ENCODE results near the gene ARID3B.

The ARID3B gene

DNA sequence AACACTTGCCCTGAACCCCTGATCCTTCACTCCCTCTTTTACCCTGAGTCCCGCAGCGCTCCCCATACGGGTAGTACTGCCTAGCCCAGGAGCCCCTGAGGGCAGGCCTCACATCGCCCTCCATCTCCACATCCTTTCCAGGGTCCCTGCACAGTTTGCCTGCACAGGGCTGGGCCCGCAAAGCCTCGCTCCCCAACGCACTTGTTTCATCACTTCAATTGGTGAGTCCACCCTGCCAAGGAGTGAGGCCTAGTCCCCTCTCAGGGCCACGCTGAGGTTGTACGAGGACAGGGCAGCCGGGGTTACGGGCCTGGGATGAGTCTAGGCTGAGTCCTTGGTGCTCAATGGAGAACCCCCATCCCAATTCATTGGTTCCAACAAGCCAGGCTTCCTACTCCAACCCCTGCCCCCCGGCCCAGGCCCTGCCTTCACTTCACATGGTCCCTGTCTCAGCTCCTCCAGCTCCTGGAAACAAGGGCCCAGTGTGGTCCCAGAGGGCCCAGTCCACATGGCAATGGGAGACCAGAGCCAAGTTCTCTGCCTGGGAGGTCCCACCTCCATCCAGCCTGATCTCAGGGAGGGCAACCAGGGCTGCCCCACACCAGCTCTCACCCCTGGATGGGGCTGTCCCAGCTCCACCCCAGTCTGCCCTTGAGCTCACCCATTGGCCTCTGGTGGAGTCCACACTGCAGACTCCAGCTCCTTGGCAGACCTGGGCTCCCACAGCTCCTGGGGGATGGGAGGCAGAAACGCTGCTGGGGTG, 62.2 kb downstream of the ARID3B start:
- in situ Hi-C loops (cut with MboI; ENCODE audit: low sequenced_read_pairs): no loop called here

DNA sequence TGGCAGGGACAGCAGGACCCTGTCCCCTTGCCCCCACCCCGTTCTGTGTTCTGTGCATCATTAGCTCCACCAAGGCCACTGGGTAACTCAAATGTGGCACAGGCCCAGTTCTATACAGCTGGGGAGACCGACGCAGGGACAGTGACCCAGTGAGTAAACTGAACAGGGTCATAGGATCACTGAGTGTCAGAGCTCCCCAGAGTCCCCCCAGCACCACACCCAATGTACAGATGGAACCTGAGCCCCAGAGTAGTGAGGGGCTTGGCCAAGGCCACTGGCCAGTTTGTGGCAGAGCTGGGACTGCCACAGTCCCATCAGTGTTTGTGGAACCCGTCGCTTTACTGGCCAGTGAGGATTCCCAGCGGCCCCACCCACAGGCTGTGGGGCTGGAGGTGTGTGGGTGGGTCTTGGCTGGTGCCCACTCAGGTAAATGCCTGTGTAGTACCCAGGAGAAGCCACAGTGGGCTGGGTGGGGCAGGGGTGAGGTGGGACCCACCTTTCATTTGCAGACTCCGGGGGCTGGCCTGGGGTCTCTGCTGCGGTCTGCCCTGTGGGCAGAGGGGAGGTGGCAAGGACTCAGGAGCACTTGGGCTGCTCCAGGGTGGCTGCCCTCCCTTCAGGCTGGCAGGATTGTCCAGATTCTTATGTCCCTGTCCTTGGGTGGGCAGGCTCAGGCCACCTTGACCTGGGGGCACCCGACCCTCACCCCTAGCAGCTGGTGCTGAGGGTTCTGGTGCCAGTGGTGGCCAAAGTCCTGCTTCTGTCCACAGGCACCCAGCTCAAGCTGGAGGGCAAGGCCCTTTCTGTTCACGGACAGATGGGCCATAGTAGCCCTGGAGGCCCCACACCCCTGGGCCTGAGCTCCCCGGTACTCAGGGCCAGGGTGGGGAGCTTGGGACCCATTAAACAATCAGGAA, 63.0 kb downstream of the ARID3B start:
- in situ Hi-C loops (cut with MboI; ENCODE audit: low sequenced_read_pairs): no loop called here

DNA sequence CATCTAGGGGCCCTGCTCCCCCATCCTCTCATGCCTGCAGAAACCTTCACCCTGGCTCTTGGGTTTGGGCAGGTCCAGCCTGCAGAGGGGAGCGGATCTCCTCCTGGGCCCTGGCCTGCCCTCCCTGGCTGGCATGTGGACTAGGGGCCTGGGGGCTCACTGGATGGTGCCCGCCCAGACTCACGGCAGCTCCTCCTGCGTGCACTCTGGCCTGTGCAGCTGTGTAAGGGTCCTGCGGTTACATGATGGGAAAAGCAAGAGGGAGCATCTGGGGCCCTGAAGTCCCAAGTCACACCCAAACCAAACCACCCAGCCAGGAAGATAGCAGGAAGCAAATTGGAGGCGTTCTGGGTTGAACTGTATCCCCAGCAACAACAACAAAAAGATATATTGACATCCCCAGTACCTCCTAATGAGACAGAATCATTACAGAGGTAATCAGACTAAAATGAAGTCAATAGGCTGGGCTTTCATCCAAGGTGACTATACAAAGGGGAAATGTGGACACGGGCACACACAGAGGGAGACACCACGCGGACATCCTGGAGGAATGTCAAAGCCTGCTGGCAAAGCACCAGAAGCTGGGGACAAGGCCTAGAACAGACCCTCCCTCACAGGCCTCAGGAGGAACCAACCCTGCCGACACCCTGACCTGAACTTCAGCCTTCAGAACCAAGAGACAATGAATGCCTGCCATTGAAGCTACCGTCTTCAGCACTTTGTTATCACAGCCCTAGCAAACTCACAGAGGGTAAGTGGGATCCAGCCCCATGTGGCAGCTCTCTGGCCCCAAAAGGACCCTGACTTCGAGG, 64.2 kb downstream of the ARID3B start:
- in situ Hi-C loops (cut with MboI; ENCODE audit: low sequenced_read_pairs): no loop called here

DNA sequence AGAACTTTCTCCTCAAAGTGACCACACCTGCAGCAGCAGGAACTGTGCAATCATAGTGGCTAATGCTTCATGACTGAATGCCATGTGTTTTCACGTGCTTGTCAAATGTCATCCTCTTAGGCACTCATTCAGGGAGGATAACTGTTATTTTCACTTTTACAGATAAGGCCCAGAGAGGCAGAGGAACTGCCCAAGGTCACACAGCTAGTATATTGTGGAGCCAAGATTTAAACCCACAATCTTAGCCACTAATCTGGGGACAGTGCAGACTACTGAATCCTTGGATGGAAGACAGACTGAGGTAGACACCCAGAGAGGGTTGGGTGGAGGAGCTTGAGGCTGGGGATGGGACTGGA, 64.8 kb downstream of the ARID3B start:
- in situ Hi-C loops (cut with MboI; ENCODE audit: low sequenced_read_pairs): no loop called here

DNA sequence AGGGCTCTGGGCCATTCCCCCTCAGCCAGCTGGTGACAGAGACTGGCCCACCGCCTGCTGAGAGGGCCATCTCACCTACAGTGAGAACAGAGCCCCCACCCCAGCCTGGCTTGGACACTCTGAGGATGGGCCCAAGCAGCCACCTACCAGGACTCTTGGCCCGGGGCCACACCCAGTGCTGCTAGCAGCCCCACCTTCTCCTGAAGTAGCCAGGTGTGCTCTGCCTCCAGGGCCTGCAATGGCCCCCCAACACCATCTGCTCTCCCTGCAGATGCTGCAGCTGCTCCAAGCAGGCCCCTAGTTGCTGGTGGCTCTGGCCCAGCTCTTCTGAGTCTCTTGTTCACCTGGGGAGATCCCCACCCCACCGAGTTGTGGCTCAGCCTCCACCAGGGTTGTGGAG, 67.8 kb downstream of the ARID3B start:
- in situ Hi-C loops (cut with MboI; ENCODE audit: low sequenced_read_pairs): no loop called here

DNA sequence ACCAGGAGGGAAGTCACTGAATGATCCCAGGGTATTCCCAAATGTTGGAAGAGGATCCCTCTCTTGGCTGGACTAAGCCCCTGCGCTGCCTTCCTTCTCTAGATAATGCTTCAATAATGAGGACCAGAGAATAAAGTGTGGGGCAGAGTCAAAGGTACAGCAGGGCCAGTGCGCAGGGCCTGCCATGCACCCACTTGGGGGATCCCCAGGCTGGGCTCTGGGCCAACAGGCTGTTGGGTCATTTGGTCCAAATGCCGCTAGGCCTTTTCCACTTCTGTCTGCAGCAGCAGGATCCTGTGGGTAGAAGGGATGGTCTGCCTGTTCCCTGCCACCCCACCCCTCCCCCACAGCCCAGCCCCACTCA, 68.9 kb downstream of the ARID3B start:
- in situ Hi-C loops (cut with MboI; ENCODE audit: low sequenced_read_pairs): no loop called here

DNA sequence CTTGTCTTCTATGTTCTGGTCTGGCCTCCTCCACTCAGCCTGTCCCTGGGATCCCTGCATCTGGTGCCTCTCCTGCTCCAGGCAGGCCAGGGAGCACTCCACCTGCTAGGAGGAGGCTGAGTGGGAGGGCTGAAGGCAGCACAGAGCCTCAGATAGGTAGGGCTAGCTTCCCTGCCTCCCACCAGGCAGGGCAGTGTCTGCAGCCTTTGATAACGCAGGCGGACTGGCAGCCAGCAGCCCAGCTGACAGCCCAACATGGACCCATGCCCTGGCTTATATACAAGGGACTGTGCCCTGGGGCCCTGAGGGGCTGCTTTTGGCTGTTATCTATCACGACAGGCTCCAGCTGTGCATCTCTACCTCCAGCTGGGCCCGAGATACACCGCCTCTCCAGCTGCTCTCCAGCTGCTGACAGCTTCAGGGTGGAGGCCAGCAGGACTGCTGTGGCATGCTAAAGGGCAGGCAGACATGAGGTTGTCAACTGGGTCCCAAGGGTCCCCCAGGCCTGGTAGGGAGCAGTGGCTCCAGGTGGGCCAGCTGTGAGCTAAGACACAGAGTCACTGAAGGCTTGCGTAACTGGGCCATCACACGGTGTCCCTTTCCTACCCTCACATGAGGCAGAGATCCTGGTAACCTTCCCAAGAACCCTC, 69.4 kb downstream of the ARID3B start:
- in situ Hi-C loops (cut with MboI; ENCODE audit: low sequenced_read_pairs): no loop called here

DNA sequence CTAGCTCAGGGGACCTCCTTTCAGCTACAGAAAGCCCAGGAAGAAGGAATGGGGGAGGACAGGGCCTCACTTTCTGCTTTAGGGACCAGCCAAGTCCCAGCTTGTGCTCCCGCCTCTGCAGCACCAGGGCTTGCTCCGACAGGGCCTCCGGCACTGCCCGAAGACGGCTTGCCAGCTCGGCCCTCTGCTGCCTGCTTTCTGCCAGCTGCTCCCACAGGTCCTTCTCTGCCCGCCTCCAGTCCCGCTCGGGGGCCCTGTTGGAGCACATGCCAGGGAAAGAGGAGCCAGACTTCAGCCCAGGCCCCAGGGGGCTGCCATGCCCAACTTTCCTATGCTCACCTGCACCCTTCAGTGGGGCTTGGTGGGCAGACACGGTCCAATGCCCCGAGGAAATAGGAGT, 70.3 kb downstream of the ARID3B start:
- in situ Hi-C loops (cut with MboI; ENCODE audit: low sequenced_read_pairs): no loop called here

DNA sequence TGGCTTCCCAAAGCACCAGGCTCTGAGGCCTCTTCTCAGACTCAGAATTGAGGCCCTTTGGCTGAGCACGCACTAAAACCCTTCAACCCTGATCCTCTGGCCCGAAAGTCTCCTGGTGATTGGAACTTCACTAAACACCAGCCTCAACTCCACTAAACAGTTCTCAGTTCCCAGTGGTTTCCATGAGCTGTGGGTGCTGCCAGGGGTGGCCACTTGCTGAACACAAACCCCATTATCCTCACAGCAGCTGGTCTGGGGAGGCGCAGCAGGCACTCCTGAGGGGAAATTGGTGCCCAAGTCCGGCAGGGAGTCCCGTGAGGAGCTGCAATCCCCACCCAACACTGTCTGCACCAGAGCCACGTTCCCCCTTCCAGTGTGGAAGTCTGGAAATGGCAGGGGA, 70.8 kb downstream of the ARID3B start:
- in situ Hi-C loops (cut with MboI; ENCODE audit: low sequenced_read_pairs): no loop called here

DNA sequence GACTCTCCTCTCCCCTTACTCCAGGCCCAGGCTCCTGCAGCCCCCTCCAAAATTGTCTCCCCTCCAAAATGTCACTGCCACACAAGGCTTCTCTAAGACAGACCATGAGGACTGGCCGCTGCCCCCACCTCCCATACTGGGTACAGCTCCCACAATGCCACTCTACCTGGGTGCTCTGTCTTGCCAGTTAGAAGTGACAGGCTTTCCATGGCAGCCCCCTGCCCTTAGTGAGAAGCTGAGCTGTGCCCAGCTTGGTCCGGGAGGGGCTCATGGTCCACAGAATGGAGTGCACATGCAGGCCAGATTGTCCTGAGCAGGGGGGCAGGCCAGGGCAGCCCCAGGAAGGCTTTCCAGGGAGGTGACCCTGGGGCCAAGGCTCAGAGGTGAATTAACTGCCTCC, 71.7 kb downstream of the ARID3B start:
- in situ Hi-C loops (cut with MboI; ENCODE audit: low sequenced_read_pairs): no loop called here

DNA sequence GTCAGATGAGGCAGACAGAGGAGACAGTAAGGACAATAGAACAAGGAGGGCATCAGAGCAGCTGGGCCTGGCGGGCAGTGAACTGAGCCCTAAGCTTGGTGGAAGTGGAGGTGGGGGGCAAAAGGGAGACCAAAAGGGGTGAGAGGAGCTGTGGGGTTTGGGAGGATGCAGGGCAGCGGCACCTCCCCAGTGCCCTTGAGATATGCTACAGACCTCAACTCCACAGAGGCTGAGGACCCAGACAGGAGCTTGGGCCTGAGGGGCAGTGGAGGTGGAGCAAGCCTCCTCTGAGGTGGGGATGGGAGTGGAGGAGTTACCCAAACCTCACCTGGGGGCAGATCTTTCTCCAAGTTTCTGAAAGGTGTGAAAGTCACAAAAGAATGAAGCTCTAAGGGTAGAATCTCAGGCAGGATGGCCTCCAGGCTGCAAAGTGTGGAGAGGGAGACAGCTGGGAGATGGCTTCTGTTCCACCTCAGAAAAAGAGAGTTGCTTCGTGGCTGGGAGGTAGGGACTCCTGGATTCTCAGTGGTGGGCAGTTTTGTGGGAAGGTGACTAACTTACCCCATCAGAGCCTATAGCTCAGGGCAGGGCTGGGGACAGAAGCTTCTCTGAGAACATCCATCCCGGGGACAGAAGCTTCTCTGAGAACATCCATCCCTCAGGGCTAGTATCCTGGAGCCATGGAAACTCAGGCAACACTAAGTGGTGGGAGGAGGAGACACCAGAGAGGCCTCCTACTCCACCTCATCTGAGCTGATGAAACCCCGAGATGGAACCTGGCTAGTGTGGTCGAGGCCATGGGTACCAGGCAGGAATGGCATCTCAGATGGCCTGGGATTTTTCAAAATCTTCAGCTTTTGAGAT, 72.3 kb downstream of the ARID3B start:
- in situ Hi-C loops (cut with MboI; ENCODE audit: low sequenced_read_pairs): no loop called here

DNA sequence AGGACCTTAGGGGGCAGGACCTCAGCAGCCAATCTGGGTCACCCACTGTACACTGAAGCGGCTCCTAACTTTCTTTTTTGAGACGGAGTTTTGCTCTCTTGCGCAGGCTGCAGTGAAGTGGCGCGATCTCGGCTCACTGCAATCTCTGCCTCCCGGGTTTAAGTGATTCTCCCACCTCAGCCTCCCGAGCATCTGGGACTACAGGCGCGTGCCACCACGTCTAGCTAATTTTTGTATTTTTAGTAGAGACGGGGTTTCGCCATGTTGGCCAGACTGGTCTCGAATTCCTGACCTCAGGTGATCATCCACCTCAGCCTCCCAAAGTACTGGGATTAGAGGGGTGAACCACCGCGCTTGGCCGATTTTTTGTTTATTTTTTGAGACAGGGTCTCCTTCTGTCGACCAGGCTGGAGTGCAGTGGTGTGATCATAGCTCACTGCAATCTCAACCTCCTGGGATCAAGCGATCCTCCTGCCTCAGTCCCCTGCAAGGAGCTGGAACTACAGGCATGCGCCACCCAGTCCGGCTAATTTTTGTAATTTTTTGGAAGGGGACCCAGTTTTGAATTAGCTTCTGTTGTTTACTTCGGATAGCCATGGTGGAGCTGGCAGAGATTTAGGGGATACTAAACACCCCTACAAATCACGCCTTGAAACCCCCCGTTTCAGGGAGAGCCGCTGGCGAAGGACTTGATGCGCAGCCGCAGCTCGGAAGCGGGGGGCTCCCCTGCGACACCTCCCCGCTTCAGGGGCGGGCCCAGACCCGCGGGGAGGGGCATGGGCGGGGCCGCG, 73.1 kb downstream of the ARID3B start:
- in situ Hi-C loops (cut with MboI; ENCODE audit: low sequenced_read_pairs): no loop called here

DNA sequence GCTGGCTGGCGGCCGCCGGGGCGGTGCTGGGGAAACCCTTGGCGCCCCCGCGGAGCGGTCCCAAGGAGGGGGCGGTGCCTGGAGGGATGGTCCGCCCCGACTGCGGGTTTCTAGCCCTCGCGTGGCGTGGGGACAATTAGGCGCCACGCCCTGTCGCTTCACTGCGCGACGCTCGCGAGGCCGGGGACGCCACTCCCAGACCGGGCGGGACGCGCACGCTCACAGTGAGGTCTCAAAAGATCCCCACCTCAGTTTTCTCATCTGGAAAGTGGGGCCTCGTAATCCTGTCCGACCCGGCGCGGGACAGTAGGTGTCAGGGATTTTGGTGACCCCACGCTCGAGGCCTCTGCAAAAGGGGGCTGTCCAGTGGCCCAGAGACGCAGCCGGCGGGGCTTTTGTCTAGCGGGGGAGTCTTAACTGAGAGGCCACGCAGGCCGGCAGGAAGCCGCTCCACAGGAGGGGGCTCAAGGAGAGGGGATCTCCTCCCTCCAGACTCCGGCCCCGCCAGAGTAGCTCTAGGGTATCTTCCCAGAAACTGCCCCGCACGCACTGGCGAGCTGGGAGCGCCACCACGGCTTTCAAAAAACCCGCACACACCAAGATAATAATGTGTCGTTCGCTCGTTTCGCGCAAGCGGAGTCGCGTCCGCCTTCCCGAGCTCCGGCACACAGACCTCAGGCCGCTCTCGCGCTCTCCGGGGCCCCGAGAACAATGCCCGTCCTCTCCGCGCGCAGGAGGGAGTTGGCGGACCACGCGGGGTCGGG, 73.9 kb downstream of the ARID3B start:
- in situ Hi-C loops (cut with MboI; ENCODE audit: low sequenced_read_pairs): no loop called here

DNA sequence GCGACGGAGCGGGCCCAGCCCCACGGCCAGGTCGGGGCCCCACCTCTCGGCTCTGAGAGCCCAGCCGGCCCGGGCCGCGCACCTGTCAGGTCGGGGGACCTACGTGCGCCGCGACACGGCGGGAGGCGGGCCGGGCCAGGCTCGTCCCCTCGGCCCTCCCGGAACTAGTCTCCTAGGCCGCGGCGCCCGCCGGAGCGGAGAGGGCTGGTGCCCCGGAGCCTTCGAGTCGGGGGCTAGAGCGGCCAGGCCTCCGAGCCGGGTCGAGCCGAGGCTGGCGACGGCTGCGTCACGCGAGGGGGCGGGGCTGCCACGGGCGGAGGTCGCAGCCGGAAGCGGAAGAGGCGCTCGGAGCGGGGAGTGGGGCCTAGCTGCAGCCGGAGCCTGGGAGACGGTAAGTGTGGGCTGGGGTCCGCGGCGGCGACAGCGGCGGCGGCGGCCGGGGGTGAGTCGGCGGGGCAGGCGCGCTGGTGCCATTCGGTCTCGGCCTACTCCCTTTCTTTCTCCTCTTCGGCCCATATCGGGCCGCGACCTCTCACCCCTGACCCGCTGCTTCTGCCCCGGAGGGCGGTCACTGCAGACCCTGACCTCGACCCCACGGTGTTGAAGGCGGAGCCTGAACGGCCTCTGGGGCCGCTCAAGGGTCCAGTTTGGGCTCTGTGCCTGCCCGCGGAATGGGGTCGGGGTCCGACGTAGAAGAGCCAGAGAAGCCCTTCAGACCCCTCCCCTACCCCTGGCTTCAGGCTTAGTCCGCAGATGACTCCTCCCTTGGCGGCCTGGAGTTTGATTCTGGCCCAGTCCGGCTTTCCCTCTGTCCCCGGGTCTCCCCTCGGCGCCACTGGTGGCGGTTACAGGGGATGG, 74.7 kb downstream of the ARID3B start, which contains the start of gene CLK3:
Gene CLK3, plus strand, starts transcription at position 329 of the 858 bp plus-strand sequence. CDS start 3,361 bp downstream, outside the sequence.
- in situ Hi-C loops (cut with MboI; ENCODE audit: low sequenced_read_pairs): no loop called here

DNA sequence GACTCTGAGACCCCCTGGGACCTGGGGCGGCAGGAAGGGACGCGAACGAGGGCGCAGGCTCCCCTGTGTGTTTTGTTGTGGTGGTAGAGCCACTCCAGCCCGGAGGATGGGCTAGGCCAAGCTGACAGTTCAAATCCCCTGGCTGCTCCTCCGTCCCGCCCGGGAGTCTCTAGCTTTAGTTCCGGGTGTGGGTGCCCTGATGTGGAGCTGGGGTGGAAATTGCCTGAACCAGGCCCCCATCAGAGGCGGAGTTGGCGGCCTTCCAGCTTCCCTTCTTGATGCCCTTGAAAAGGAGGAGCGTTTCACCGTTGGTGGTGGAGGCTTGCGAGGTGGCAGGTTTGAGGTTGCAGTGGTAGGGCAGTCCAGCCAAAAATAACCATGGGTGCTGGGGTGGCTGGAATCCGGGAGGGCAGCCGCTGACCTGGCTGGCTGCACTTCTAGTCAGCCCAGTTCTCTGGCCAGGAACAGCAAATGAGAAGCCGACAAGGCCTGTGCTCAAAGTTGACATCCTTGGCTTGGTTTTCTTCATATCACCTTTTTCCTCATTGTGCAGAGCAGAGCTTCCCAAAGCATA, 75.4 kb downstream of the ARID3B start:
- in situ Hi-C loops (cut with MboI; ENCODE audit: low sequenced_read_pairs): no loop called here

DNA sequence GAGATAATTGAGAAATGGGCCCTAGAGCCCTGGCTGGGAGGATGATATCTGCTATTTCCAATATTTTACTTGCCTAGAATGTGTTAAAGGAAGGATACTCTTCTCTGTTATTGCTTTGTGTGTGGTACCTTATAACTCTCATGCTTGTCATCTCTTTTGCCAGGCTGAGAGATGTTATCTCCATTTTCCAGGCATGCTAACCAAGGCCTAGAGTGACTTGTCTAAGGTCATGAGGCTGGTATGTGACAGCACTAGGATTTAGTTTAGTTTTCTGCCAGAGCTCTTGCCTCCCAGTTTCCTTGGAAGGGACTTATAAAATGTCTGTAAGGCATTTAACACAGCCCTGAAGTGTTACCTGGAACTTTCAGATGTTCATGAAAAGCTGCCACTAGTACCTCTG, 76.0 kb downstream of the ARID3B start:
- in situ Hi-C loops (cut with MboI; ENCODE audit: low sequenced_read_pairs): no loop called here
